K562 (cell line): ENCODE results near the gene PIK3AP1. TPM values are rescaled to one million over a fixed set of nuclear protein-coding genes. Genes with fewer than 3 reads are reported as not detected.
"Not testable (repeated sequence)": the region's sequence is repeated elsewhere in the genome, so short reads cannot be mapped to it uniquely, and the experiment has no call there.

Experiments
- ATAC-seq: fragments of 200-7000 bp; cut with Tn5 transposase; 3 replicates; pipeline ENCODE4 v1.9.1; 2020; ENCODE audit warnings: moderate library complexity
- BruUV-seq: library from RNA; stranded (reverse); fragments of 400-500 nt; replicated peaks from 2 replicates; lab custom pipeline; 2021; lab: Mats Ljungman, UMichigan
- CTCF ChIA-PET: fragments of 300-600 bp; formaldehyde crosslinking; extraction: SDS; loops from one replicate; lab custom pipeline; 2021; ENCODE audit warnings: low intra/inter-chr PET ratio; lab: Yijun Ruan, JAX
- POLR2A ChIA-PET: fragments of 300-600, 350-650 bp; sonication (Branson Sonifier 250); formaldehyde crosslinking; extraction: SDS; loops from one replicate; lab custom pipeline; 2021; ENCODE audit warnings: antibody characterized with exemption, inconsistent platforms; lab: Yijun Ruan, JAX
- DNase-seq, 4 experiments: peaks; one replicate each; pipeline versions ENCODE4 v3.0.0 to v3.0.0-alpha.2; 2011 to 2018; ENCODE audit warnings: low spot score in 3 of 4, mixed read lengths in 3 of 4; ENCODE audit errors: extremely low read depth in 1 of 4
- FAIRE-seq: peaks from 2 replicates; lab custom pipeline; 2011; peaks lifted over from hg19 to GRCh38; lab: Jason Lieb, UNC
- H2AFZ ChIP-seq: 2 replicates; pipeline ENCODE4 v1.6.0; 2011; ENCODE audit warnings: low read depth, low read length, control low read depth, inconsistent platforms
- H3K27ac ChIP-seq: fragments of 200-600 bp; 3 replicates; pipeline ENCODE4 v1.8.0; 2011; ENCODE audit warnings: low read depth, mild to moderate bottlenecking, control low read depth, inconsistent platforms, low read length, moderate library complexity, mixed read lengths; ENCODE audit errors: extremely low read depth
- H3K27me3 ChIP-seq, 2 experiments: fragments of 300-600 bp in 1 of 2; 2 replicates in 1 of 2; 3 replicates in 1 of 2; pipeline versions ENCODE4 v1.6.0 to v1.8.0; 2011; ENCODE audit warnings: inconsistent platforms in 2 of 2, low read length in 2 of 2, mild to moderate bottlenecking in 1 of 2, mixed read lengths in 1 of 2, moderate library complexity in 1 of 2; ENCODE audit not compliant: control insufficient read depth in 2 of 2, insufficient read depth in 2 of 2
- H3K36me3 ChIP-seq: fragments of 300-600 bp; 3 replicates; pipeline ENCODE4 v1.8.0; 2011; ENCODE audit warnings: mild to moderate bottlenecking, low read length, inconsistent platforms; ENCODE audit not compliant: control insufficient read depth, insufficient read depth
- H3K4me1 ChIP-seq, 2 experiments: fragments of 200-600 bp in 1 of 2; replicated peaks in 1 of 2; 2 replicates in 1 of 2; 3 replicates in 1 of 2; pipeline versions ENCODE4 v1.5.1 to v1.8.0; 2011; ENCODE audit warnings: inconsistent platforms in 2 of 2, low read length in 2 of 2, mild to moderate bottlenecking in 1 of 2, mixed read lengths in 1 of 2, moderate library complexity in 1 of 2; ENCODE audit not compliant: control insufficient read depth in 2 of 2, insufficient read depth in 2 of 2
- H3K4me2 ChIP-seq: 2 replicates; pipeline ENCODE4 v1.6.1; 2011; ENCODE audit warnings: low read length, control low read depth, inconsistent platforms, mixed read lengths; ENCODE audit not compliant: insufficient read depth
- H3K4me3 ChIP-seq: fragments of 200-600 bp; sonication (generic), shearing (Covaris generic); 2 replicates; pipeline ENCODE4 v1.5.1; 2016; ENCODE audit warnings: control low read depth, inconsistent platforms
- H3K79me2 ChIP-seq: fragments of 200-600 bp; 3 replicates; pipeline ENCODE4 v1.8.0; 2011; ENCODE audit warnings: low read length, inconsistent platforms; ENCODE audit not compliant: control insufficient read depth, insufficient read depth
- H3K9ac ChIP-seq, 2 experiments: 2 replicates each; pipeline versions ENCODE4 v1.6.0 to v1.6.1; 2011; ENCODE audit warnings: low read depth in 2 of 2, low read length in 2 of 2, control low read depth in 1 of 2, inconsistent platforms in 1 of 2, mild to moderate bottlenecking in 1 of 2, mixed read lengths in 1 of 2; ENCODE audit not compliant: insufficient read depth in 1 of 2
- H3K9me1 ChIP-seq: one replicate; pipeline ENCODE4 v1.6.0; 2011; ENCODE audit warnings: inconsistent platforms, mild to moderate bottlenecking, low read length, moderate library complexity; ENCODE audit not compliant: control insufficient read depth, insufficient read depth
- H3K9me3 ChIP-seq: replicated peaks from 2 replicates; pipeline ENCODE4 v1.5.1; 2011; ENCODE audit warnings: low read depth, low read length, inconsistent platforms; ENCODE audit not compliant: control insufficient read depth, insufficient read depth
- H4K20me1 ChIP-seq: replicated peaks from 2 replicates; pipeline ENCODE4 v1.6.1; 2011; ENCODE audit warnings: low read length, inconsistent platforms, mixed read lengths; ENCODE audit not compliant: control insufficient read depth, insufficient read depth
- BCL6 ChIP-seq: fragments of 250-450 bp; sonication (Bioruptor Pico); IDR thresholded peaks from 2 replicates; pipeline ENCODE4 v1.4.0; 2020
- BRD4 ChIP-seq: fragments of 200-600 bp; sonication (generic); IDR thresholded peaks from 2 replicates; pipeline ENCODE4 v1.6.1; 2017; ENCODE audit warnings: inconsistent platforms
- NRF1 ChIP-seq, 2 experiments: fragments of 450-650 bp; IDR thresholded peaks in 1 of 2; conservative IDR thresholded peaks in 1 of 2; 2 replicates each; pipeline ENCODE4 v1.6.1; 2014; ENCODE audit warnings: mild to moderate bottlenecking in 2 of 2
- SRSF1 ChIP-seq: fragments of 200-400 bp; formaldehyde crosslinking; IDR thresholded peaks from 2 replicates; pipeline ENCODE4 v1.6.1; 2017; ENCODE audit warnings: mild to moderate bottlenecking, low read depth, low read length, moderate library complexity
- ZNF407 ChIP-seq: fragments of 450-650 bp; IDR thresholded peaks from 2 replicates; pipeline ENCODE4 v1.6.1; 2016; ENCODE audit warnings: low read depth
- WGBS: fragments of 100-300 bp; shearing (Covaris generic); methylation state at CpG from one replicate; pipeline ENCODE4 v1.1.6; 2016; ENCODE audit warnings: low coverage, mixed read lengths; ENCODE audit not compliant: insufficient coverage; ENCODE audit errors: missing lambda C conversion rate; 5-methylcytosine and 5-hydroxymethylcytosine counted together
- in situ Hi-C: fragments of 300-500 bp; cut with MboI; formaldehyde crosslinking; loops from 4 replicates; pipeline ENCODE4 v1.15.0; 2018; ENCODE audit warnings: inconsistent platforms, mixed read lengths
- intact Hi-C: fragments of 100-400 bp; cut with micrococcal nuclease; formaldehyde crosslinking; loops from 2 replicates; pipeline ENCODE4 v1.14.2; 2022
- polyA plus RNA-seq, 8 experiments: library from polyadenylated mRNA; depleted of rRNA in 4 of 8; stranded (reverse) in 5 of 8; unstranded in 3 of 8; fragments of >200 nt; fragmentation: Nextera tagmentation in 2 of 8; fragmentation: Illumina TruSeq in 1 of 8; extraction: Ambion mirVana in 2 of 8; extraction: Trizol in 1 of 8; gene quantifications; 2 replicates each; pipeline versions ENCODE4 v1.2.1 to v1.2.3, GENCODE V29; 2011 to 2014; ENCODE audit warnings: inconsistent platforms in 1 of 8, missing spikeins in 1 of 8
- total RNA-seq, 7 experiments: library from RNA; depleted of rRNA in 6 of 7; stranded (reverse); fragments of >200 nt in 6 of 7; fragmentation: Illumina TruSeq in 2 of 7; extraction: Trizol in 2 of 7; gene quantifications; 2 replicates each; pipeline versions ENCODE4 v1.2.1 to v1.2.3, GENCODE V29; 2011 to 2021; ENCODE audit warnings: low replicate concordance in 1 of 7

PIK3AP1 gene
- total and polyA plus RNA-seq, 9 of the 15 experiments (the other 6 are each of a cell fraction or from before 2014, with no cell fraction given), result 0.20 to 2.4 (median 1.4) TPM

GRCh38 chr10:96737307-96737902 lies 17.1 kb upstream of the PIK3AP1 start:
- H3K79me2 ChIP-seq, H3K4me2 ChIP-seq, H3K27ac ChIP-seq, H3K9ac ChIP-seq, ATAC-seq, H3K9me3 ChIP-seq, H4K20me1 ChIP-seq, H3K36me3 ChIP-seq, POLR2A ChIA-PET, H3K4me1 ChIP-seq: not testable (repeated sequence)
- WGBS, result 0% methylated on average over 1 of the region's 1 CpG
- peak; percentile 14 to 26; a peak in 2 of 4 replicates for TF ChIP-seq NRF1 (conservative IDR thresholded peaks at IDR 0.05 in 1 of 2, IDR thresholded peaks at IDR 0.05 in 1 of 2)
- TF ChIP-seq, all 486 proteins: peak for 1; not testable (repeated sequence) for 485
- H3K4me3 ChIP-seq, H3K27me3 ChIP-seq, in situ Hi-C loops, H3K9me1 ChIP-seq, FAIRE-seq, CTCF ChIA-PET, intact Hi-C loops, BruUV-seq, DNase-seq: not testable (repeated sequence)
- H2AFZ ChIP-seq, result 0 out of 2 replicates have a peak overlapping the region, but pooled peaks have one; percentile 32

GRCh38 chr10:96724621-96725020 lies 4.3 kb upstream of the PIK3AP1 start:
- whole genome bisulfite sequencing, result 18% methylated on average over 6 of the region's 6 CpGs
- Histone ChIP-seq H4K20me1 (no peaks in the 10 kb centered on the region), H3K79me2 (no peaks in the 10 kb centered on the region), H3K27ac (no peak overlapping the region), H3K9me3 (no peaks in the 10 kb centered on the region), H3K27me3 (peaks cover 0 to 12% of the 10 kb centered on the region in 2 experiments; a peak in 1 of 5 replicates), H2AFZ (no peak overlapping the region), H3K4me2 (no peak overlapping the region), H3K4me3 (no peak overlapping the region), H3K9me1 (no peaks in the 10 kb centered on the region), H3K36me3 (no peaks in the 10 kb centered on the region), H3K9ac (no peak overlapping the region), H3K4me1 (peaks cover under 1 to 13% of the 10 kb centered on the region in 2 experiments; a peak in 4 of 5 replicates)
- in situ Hi-C loops (no loop called here), intact Hi-C loops (no loop called here)
- ATAC-seq, result no peak
- FAIRE-seq, result no peak
- CTCF ChIA-PET, result interaction anchor here (0.7 kb wide), 1 partner anchor 84 kb away, joined by 3 read pairs; no protein-coding TSS in a partner anchor
- BruUV-seq, result no TSS peak
- no peak for DNase-seq
- POLR2A ChIA-PET, result interaction anchor here (0.6 kb wide), 1 partner anchor 135 kb away, joined by 4 read pairs; no protein-coding TSS in a partner anchor
- TF ChIP-seq BCL6 (CRISPR knock-in tag) (no peak), BRD4 (no peak), SRSF1 (no peak), ZNF407 (no peak)
